GM12891 (cell line): Measurements from ENCODE around the gene SUCLA2.
"Not testable (repeated sequence)": the region's sequence is repeated elsewhere in the genome, so short reads cannot be mapped to it uniquely, and the experiment has no call there.

Experiments
- DNase-seq: peaks from one replicate; pipeline ENCODE4 v3.0.0; 2011; ENCODE audit warnings: low spot score; ENCODE audit not compliant: insufficient read length
- FAIRE-seq: peaks from 2 replicates; lab custom pipeline; 2011; peaks lifted over from hg19 to GRCh38; lab: Jason Lieb, UNC
- PAX5 ChIP-seq: IDR thresholded peaks from 2 replicates; pipeline ENCODE4 v1.6.1; 2011; ENCODE audit warnings: low read length, moderate library complexity, mild to moderate bottlenecking; ENCODE audit not compliant: insufficient read depth, severe bottlenecking
- POLR2A ChIP-seq: IDR thresholded peaks from 2 replicates; pipeline ENCODE4 v1.6.1; 2011; ENCODE audit warnings: low read depth, low read length, control low read depth
- POLR2AphosphoS5 ChIP-seq: IDR thresholded peaks from 2 replicates; pipeline ENCODE4 v1.6.1; 2011; ENCODE audit warnings: low read depth, low read length, control low read depth
- POU2F2 ChIP-seq: IDR thresholded peaks from 2 replicates; pipeline ENCODE4 v1.6.1; 2011; ENCODE audit warnings: low read depth, mild to moderate bottlenecking, control low read depth, low read length, moderate library complexity
- SPI1 ChIP-seq: IDR thresholded peaks from 2 replicates; pipeline ENCODE4 v1.6.1; 2011; ENCODE audit warnings: low read depth, low read length, control low read depth
- TAF1 ChIP-seq: IDR thresholded peaks from 2 replicates; pipeline ENCODE4 v1.6.1; 2011; ENCODE audit warnings: low read depth, low read length, control low read depth

SUCLA2 gene

DNA sequence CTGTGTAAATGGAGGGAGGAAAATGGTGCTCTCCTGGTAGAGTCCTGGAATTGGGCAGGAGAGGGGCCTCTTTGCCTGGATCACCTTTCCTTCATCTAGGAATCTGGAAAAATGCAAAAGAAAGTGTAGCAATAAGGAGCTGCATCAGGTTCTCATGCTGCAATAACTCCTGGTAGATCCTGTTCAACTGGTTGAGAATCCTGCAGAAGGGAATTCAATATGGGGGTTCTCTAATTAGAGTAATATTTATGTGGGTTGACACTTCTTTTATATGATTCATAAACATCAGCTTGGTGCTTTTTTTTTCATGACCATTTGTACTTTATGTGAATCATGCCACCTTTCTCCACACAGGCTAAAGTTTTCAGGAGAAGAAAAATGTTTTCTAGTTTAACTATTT, 27.0 kb upstream of the SUCLA2 start:
- TF ChIP-seq POU2F2 (no peak), SPI1 (no peak), PAX5 (no peak), POLR2A (no peak), POLR2AphosphoS5 (no peak), TAF1 (no peak)
- DNase-seq: no peak
- no peak for FAIRE-seq

DNA sequence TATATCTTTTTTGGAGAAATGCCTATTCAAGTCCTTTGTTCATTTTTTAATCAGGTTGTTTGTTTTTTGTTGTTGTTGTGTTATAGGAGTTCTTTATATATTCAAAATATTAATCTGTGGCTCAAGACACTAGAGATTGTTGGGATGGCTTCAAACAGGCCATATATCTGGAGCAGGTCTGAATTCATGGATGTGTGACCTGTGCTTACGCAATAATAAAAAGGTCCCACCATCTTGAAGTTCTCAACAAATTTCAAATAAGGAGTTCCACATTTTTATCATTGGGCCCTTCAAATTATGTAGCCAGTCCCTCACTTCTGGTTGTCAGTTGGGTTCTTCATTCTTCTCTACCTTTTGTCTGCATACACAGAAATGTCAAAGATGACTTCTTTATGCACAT, 18.7 kb upstream of the SUCLA2 start:
- FAIRE-seq: no peak
- TF ChIP-seq TAF1 (no peak), POU2F2 (no peak), POLR2AphosphoS5 (no peak), POLR2A (no peak), PAX5 (no peak), SPI1 (no peak)

DNA sequence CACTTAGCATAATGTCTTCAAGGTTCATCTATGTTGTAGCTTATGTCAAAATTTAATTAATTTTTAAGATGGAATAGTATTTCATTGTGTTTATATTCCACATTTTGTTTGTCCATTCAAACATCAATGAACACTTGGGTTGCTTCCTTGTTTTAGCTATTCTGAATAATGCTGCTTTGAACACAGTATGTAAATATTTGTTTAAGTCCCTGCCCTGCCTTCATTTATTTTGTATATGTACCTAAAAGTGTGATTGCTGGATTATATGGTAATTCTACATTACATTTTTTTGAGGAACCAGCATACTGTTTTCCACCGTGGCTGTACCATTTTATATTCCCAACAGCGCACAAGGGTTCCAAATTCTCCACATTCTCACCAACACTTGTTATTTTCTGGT, 17.6 kb upstream of the SUCLA2 start:
- DNase-seq (no peak), FAIRE-seq (no peak)
- no peak for TF ChIP-seq POU2F2
- TF ChIP-seq POLR2AphosphoS5: no peak
- no peak for TF ChIP-seq PAX5
- no peak for TF ChIP-seq SPI1
- TF ChIP-seq POLR2A: no peak
- TF ChIP-seq TAF1: no peak

More for the DNA sequence above, 18.7 kb upstream of the SUCLA2 start:
- DNase-seq: no peak

DNA sequence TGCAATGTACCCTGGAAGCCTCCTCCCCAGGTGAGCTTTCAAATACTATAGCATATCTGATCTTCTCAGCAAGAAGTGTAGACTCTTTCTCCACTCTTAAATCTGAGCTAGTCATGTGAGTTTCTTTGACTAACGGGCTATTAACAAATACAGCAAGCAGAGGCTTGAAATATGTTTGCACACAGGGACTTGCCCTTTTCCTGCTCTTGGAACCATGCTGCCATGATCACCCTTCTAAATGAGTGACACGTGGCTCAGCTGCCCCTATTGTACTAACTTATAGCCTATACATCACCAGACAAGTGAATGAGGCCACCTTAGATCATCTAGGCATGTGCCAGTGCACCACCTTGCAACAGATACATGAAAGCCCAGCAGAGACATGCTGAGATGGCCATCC, 13.3 kb upstream of the SUCLA2 start:
- TF ChIP-seq POLR2A (no peak), PAX5 (no peak), SPI1 (no peak), POU2F2 (no peak), TAF1 (no peak), POLR2AphosphoS5 (no peak)
- no peak for FAIRE-seq
- DNase-seq: no peak

DNA sequence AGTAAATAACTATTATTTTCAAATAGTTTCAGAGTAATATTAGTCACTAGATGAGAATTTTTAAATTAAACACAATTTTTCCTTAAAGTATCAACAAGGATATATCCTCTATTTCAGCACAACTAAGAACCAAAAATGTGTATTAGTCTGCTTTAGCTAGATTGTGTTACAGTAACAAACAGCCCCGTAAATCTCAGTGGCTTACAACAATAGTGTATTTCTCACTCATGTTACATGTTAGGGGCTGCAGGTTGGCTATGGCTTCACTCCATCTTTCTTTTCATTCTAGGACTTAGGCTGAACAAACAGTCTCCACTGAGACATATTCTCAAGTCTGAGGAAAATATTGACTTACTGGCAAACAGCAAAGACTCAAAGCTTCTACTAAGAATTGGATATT, 11.6 kb upstream of the SUCLA2 start:
- DNase-seq: no peak
- TF ChIP-seq TAF1: no peak
- FAIRE-seq: no peak

DNA sequence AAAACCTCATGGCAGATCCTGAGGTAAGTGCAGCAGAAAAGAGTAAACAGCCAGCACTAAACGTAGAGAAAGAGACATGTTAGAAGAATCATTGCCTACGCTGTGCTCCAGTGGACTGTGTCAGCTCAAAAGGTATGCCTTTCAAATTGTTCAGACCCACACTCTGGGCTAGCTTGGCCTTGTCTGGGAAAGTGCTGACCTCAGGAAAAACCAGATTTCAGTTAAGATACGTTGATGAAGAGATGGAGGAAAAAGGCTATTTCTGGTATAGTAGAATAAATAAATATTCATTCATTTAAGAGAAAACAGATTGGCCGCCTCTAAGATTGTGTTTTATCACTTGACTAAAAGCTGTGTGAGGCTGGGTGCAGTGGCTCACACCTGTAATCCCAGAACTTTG, 9.6 kb upstream of the SUCLA2 start:
- TF ChIP-seq POLR2AphosphoS5 (no peak), POLR2A (no peak), SPI1 (no peak), POU2F2 (no peak), TAF1 (no peak), PAX5 (no peak)
- FAIRE-seq (no peak), DNase-seq (no peak)

DNA sequence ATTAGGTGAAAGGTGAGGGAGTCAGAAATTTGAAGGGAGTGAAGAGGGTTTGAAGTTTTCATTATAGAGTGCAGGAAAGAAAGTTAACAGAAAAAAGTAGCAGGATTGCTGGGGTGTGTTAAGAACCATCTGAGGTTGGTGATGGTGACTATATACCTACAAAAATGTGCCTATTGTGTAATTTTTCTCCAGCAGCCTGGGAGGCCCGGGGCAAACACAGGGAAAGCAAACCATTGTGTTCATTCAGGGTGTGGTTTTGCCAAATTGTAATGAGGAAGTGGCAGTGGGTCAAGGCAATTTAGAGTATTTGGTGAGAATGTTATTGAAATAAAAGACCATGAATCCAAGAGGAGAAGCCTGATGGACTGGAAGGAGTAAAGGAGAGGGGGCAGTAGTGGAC, 8.2 kb upstream of the SUCLA2 start:
- TF ChIP-seq POLR2A (no peak), POU2F2 (no peak), PAX5 (no peak), SPI1 (no peak), TAF1 (no peak), POLR2AphosphoS5 (no peak)
- FAIRE-seq (no peak), DNase-seq (no peak)

DNA sequence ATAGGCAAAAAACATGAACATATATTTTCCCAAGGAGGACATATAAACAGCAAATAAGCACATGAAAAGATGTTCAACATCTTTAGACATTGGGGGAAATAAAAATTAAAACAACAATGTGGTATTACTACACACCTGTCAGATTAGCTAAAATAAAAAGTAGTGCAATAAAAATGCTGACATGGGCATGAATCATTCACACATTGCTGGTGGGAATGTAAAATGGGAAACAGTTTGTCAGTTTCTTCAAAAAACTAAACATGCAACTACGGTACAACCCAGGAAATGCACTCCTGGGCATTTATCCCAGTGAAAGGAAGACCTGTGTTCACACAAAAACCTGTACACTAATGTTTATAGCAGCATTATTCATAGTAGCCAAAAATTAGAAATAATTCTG, 5.3 kb upstream of the SUCLA2 start:
- DNase-seq (no peak), FAIRE-seq (no peak)

DNA sequence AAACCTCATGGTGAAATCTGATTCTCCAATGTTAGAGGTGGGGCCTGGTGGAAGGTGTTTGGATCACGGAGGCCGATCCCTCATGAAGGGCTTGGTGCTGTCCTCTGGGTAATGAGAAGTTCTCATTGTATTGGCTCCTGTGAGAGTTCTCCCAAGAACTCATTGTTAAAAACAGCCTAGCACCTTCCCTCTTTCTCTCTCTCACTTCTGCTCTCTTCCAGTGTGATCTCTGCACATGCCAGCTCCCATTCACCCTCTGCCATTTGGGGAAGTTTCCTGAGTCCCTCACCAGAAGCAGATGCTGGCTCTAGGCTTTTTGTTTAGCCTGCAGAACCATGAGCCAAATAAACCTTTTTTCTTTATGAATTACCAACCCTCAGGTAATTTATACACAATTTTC, 3.1 kb upstream of the SUCLA2 start:
- no peak for TF ChIP-seq SPI1
- DNase-seq: no peak
- no peak for FAIRE-seq

More for the DNA sequence above, 5.3 kb upstream of the SUCLA2 start:
- TF ChIP-seq SPI1: no peak
- TF ChIP-seq POU2F2: no peak
- TF ChIP-seq POLR2A: no peak
- no peak for TF ChIP-seq TAF1
- no peak for TF ChIP-seq PAX5
- no peak for TF ChIP-seq POLR2AphosphoS5

DNA sequence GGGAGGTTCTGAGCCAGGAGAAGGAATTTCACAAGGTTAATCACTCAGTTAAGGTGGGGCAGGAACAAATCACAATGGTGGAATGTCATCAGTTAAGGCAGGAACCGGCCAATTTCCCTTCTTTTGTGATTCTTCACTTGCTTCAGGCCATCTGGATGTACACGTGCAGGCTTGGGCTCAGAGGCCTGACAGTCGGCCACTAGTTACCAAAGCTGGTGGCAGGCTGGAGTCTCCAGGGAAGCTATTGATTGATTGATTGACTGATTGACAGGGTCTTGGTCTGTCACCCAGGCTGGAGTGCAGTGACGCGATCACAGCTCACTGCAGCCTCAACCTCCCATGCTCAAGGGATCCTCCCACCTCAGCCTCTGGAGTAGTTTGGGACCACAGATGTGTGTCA, 926 bp upstream of the SUCLA2 start:
- FAIRE-seq, DNase-seq: not testable (repeated sequence)

DNA sequence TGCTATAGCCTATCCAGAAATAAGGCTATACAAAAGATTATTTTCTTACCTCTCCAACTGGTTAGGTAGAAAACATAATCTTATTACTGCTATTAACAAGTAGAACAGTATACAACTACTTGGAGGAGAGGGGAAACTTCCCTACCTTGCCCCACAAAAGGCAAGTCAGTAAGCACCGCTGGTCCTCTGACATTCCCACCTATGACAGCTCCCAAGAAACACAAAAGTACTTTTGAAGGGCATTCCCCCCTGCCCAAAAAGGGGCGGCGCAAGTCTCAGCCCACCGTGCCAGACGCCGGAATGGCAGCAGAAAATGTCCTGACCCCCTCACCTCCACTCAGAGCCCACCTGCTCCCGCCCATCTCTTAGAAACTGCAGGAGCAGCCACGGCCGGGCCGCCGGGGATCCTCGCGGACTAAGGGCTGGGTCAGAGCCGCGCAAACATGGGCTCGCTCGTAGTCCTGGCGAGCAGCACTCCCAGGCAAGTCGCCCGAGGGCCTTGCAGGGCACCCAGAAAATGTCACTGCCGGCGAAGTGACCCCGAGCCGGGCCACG, 437 bp downstream of the SUCLA2 start:
- TF ChIP-seq PAX5 (no peak), SPI1 (no peak), POU2F2 (no peak), TAF1 (no peak), POLR2A (no peak), POLR2AphosphoS5 (no peak)
- FAIRE-seq (peak; percentile 23), DNase-seq (peak; percentile 15)
